ENCODE measurements around the gene IFT25. TPM values are rescaled to one million over a fixed set of nuclear protein-coding genes. Genes with fewer than 3 reads are reported as not detected.

The IFT25 gene
- total RNA-seq, 2 donors from 2014 or later: 6.5 to 10.1 TPM

GRCh38 chr1:53942127-53942957 is 3.2 kb downstream of the IFT25 start:
- Histone ChIP-seq H3K4me1 (peaks cover 0 to 20% of the 10 kb centered on the region in 2 donors), H3K9me3 (no peaks in the 10 kb centered on the region)
- TF ChIP-seq CTCF (IDR thresholded peaks at IDR 0.05): no peak

GRCh38 chr1:53938136-53938830 is 7.2 kb downstream of the IFT25 start:
- Histone ChIP-seq H3K27me3 (no peaks in the 10 kb centered on the region), H3K4me3 (no peak overlapping the region), H3K4me1 (no peaks in the 10 kb centered on the region), H3K9me3 (no peaks in the 10 kb centered on the region), H3K27ac (no peak overlapping the region), H3K36me3 (no peaks in the 10 kb centered on the region)
- TF ChIP-seq CTCF (IDR thresholded peaks at IDR 0.05): no peak
- no peak for DNase-seq (ENCODE audit: low spot score)

More at GRCh38 chr1:53942127-53942957, 3.2 kb downstream of the IFT25 start:
- Histone ChIP-seq H3K27ac (no peak overlapping the region), H3K36me3 (no peaks in the 10 kb centered on the region), H3K27me3 (no peaks in the 10 kb centered on the region), H3K4me3 (no peak overlapping the region)
- DNase-seq (ENCODE audit: low spot score): no peak

GRCh38 chr1:53936430-53936829 is 9.1 kb downstream of the IFT25 start:
- H3K27me3 ChIP-seq: no peaks in the 10 kb centered on the region
- H3K9me3 ChIP-seq: no peaks in the 10 kb centered on the region
- H3K36me3 ChIP-seq: no peaks in the 10 kb centered on the region
- TF ChIP-seq CTCF (IDR thresholded peaks at IDR 0.05): no peak
- no peaks in the 10 kb centered on the region for H3K4me1 ChIP-seq
- no peak overlapping the region for H3K27ac ChIP-seq
- no peak for DNase-seq (ENCODE audit: low spot score)
- no peak overlapping the region for H3K4me3 ChIP-seq

DNA sequence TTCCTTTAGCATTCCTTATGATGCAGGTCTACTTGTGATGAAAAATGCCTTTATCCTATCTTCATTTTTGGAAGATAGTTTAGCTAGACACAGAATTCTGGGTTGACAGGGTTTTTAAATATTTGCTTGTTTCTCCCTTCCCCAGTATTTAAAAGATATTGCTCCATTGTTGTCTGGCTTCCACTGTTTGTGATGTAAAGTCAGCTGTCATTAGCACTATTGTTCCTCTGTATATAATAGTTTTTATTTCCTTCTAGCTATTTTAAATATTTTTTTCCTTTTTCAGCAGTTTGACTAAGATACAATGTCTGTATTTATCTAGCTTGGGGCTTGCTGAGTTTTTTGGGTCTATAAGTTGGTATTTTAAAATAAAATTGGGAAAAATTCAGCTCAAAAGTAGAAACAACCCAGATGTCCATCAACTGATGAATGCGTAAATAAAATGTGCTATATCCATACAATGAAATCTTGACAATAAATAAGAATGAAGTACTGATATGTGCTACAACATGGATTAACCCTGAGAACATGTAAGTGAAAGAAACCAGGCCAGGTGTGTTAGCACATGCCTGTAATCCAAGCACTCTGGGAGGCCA is 11.2 kb downstream of the IFT25 start:
- Histone ChIP-seq H3K4me3 (no peak overlapping the region), H3K36me3 (no peaks in the 10 kb centered on the region), H3K4me1 (no peaks in the 10 kb centered on the region), H3K27me3 (no peaks in the 10 kb centered on the region), H3K27ac (no peak overlapping the region), H3K9me3 (no peaks in the 10 kb centered on the region)
- TF ChIP-seq CTCF (IDR thresholded peaks at IDR 0.05): no peak
- DNase-seq (ENCODE audit: low spot score): no peak

- Histone ChIP-seq H3K9me3 (no peaks in the 10 kb centered on the region), H3K36me3 (no peaks in the 10 kb centered on the region), H3K27me3 (no peaks in the 10 kb centered on the region), H3K4me1 (no peaks in the 10 kb centered on the region), H3K4me3 (no peak overlapping the region), H3K27ac (no peak overlapping the region)
- no peak for DNase-seq (ENCODE audit: low spot score)
- no peak for TF ChIP-seq CTCF (IDR thresholded peaks at IDR 0.05)
Observed at GRCh38 chr1:53931523-53931922, 14.0 kb downstream of the IFT25 start.

Measured in right atrium auricular region (tissue), 2 donors.